ENCODE measurements around the gene AUH.

The AUH gene

GRCh38 chr9:91297306-91297705 is 64.4 kb downstream of the AUH start:
- DNase-seq (ENCODE audit: low read depth in 2 of 2): no peak

- DNase-seq (ENCODE audit: low read depth in 2 of 2): no peak
Measured at GRCh38 chr9:91296354-91296753, 65.4 kb downstream of the AUH start.

- DNase-seq (ENCODE audit: low read depth in 2 of 2): no peak
Measured at GRCh38 chr9:91295357-91295756, 66.4 kb downstream of the AUH start.

DNA sequence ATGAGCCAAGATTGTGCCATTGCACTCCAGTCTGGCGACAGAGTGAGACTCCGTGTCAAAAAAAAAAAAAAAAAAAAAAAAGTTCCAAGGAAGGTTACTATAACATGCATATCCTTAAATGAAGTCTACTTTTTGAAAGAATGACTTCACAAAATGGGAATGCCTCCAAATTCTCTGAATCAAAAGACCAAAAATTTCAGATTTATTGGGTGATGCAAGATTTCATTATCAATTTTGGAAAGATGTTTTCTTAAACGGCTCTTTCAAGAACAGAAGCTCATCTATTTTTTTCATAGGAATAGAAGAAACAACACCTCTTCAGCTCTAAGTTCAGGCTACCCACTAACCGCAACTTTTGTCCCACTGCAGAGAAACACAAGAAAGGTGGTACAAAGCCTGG is 69.9 kb downstream of the AUH start:
- DNase-seq (ENCODE audit: low read depth in 2 of 2): no peak

GRCh38 chr9:91289244-91289643 is 72.5 kb downstream of the AUH start:
- no peak for DNase-seq (ENCODE audit: low read depth in 2 of 2)

DNA sequence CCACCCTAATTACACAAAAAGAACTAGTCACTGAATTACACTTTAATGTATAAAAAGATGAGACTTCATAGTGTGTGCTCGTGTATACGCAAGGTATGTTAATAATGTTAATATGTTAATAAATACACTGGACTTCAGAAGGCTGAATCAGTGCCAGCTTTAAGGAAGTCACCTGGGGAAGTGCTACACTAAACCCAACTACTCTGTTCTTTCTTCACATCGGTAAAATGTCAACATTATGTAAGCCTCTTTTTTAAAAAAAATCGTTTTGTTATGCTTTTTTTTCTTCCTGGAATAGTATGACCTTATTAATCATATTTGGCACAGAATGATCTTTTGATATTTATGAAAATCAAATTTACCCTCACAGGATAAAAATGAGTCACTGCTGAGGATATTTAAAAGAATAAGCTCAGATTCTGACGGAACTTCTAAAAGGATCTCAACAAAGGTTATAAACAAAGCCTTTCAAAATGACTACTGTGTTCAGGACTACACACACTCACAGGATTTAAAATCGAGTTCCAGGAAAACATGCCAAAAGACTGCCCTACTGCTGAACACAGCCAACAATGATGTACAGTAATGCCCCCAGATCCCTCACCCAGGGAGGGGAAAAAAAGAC is 75.9 kb downstream of the AUH start:
- DNase-seq (ENCODE audit: low read depth in 2 of 2): no peak

GRCh38 chr9:91282292-91282691 is 79.4 kb downstream of the AUH start:
- no peak for DNase-seq (ENCODE audit: low read depth in 2 of 2)

DNA sequence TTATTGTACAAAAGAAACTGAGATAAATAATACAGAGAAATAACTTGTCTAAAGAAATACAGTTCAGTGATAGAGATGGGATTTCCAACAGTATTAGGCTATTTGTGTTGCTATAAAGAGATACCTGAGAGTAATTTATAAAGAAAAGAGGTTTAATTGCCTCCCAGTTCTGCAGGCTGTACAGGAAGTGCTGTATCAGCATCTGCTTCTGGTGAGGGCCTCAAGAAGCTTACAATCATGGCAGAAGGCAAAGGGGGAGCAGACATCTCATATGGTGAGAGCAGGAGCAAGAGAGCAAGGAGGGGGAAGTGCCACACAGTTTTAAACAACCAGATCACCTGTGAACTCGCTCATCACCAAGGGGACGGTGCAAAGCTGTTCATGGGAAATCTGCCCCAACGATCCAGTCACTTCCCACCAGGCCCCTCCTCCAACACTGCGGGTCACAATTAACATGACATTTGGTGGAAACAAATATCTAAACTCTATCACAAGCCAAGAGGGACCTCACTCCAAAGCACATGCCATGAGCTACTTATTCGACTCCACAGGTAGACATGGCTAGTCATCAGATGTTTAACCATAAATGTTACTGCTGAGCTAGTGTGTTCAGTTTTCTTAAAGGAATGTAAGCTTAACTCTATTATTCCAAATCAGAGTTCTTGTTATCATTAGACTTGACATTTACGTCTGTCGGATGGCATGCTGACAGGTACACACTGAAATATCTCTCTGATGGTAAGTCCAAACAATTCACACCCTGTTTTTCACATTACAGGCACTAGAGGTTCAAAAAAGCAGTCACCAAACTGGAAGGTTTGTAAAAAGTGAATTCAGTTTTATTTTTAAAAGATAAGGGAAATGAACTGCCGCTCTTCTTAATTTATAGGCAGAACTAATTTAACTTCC is 82.2 kb downstream of the AUH start:
- no peak for DNase-seq (ENCODE audit: low read depth in 2 of 2)

- no peak for DNase-seq (ENCODE audit: low read depth in 2 of 2)
Measured at GRCh38 chr9:91276513-91276912, 85.2 kb downstream of the AUH start.

GRCh38 chr9:91275655-91276054 is 86.1 kb downstream of the AUH start:
- DNase-seq (ENCODE audit: low read depth in 2 of 2): no peak

DNA sequence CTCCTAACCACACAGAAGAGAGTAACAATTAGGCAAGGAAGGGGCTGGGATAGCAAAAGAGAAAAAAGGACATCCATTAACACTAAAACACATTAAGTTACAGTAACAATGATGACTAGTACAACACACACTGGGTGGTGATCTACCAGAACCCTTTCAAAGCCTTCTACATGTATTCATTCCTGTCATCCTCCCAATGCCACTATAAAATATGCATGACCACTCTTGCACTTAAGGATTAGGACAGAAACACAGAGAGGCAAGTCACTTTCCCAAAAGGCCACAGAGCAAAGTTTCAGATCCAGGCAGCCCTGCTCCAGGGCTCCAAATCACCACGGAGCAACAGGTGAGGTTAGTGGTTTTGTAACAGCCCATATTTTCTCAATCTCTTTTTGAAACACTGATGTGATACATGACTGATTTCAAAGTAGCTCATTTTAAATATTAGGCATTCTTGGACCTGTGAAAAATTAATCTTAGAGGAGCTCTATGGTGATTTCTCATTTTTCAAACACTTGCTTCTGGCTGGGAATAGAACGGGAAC is 86.7 kb downstream of the AUH start:
- DNase-seq (ENCODE audit: low read depth in 2 of 2): no peak

DNA sequence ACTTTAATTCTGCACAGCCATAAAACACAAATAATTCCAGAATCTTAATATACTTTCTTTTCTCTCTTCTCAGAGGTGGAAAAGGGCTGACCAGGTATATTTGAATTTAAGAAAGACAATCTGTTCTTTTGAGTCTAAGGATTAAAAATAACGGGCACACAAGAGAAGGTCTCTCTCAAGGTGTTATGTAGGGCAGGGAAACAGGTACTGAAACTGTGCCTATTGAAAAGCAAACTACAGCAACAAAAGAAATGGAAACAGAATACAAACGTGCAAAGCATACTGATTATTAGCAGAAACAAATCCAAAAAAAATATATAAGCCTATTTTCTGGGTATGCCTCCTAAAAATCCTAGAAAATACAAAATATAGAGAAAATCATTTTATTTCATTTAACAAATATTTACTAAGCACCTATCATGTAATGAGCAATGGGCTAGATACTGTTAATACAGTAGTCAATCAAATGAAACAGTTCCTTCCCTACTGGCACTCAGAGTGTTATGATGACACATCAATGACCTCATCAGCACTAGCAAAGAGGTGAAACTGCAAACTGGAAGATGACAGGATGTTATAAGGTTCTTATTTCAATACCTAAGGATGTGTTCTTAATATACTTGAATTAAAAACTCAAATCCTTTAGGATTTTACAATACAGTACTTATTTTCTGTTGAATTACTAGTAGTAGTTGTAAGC is 87.7 kb downstream of the AUH start:
- no peak for DNase-seq (ENCODE audit: low read depth in 2 of 2)

GRCh38 chr9:91271156-91271555 is 90.6 kb downstream of the AUH start:
- DNase-seq (ENCODE audit: low read depth in 2 of 2): no peak

- no peak for DNase-seq (ENCODE audit: low read depth in 2 of 2)
Measured at GRCh38 chr9:91269907-91270491, 91.7 kb downstream of the AUH start.

DNA sequence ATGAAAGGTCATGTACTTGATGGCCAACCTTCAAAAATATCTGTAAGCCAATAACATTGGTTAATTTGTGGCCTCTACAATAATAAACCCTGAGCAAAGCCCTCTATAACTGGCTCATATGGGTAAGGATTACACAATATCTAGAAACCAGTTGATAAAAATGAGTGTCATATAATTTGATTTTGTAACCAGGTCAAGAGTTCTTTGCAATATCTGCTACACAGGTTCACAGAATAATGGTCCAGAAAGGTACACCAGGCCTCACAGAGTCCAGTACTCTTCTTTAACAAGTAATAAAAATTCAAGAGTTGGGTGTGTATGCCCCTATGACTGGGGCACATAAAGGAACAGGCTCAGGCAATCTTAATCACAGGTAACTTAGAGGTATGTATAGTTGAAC is 95.3 kb downstream of the AUH start:
- no peak for DNase-seq (ENCODE audit: low read depth in 2 of 2)

GRCh38 chr9:91265514-91265913 is 96.2 kb downstream of the AUH start:
- DNase-seq (ENCODE audit: low read depth in 2 of 2): no peak

DNA sequence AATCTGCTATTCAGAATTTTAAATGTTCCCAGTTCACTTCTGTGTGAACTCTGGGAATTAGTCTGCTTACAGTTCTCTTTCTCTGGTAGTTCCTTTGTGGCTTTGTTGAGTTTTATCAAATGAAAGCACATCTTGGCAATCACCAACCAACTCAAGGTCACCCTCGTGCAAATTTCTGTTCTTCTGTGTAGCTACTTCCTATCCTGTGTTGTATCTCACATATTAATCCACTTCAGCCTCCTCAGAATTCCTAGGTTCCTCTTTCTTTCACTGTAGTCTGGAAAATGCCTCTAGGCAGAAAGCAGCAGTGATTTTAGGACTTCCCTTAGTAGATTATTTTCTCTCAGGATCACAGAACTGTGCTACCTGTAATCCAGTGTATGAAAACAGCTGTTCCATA is 100.3 kb downstream of the AUH start:
- no peak for DNase-seq (ENCODE audit: low read depth in 2 of 2)

GRCh38 chr9:91259162-91259561 is 102.6 kb downstream of the AUH start:
- DNase-seq (ENCODE audit: low read depth in 2 of 2): no peak

- no peak for DNase-seq (ENCODE audit: low read depth in 2 of 2)
Measured at GRCh38 chr9:91258451-91258850, 103.3 kb downstream of the AUH start.

DNA sequence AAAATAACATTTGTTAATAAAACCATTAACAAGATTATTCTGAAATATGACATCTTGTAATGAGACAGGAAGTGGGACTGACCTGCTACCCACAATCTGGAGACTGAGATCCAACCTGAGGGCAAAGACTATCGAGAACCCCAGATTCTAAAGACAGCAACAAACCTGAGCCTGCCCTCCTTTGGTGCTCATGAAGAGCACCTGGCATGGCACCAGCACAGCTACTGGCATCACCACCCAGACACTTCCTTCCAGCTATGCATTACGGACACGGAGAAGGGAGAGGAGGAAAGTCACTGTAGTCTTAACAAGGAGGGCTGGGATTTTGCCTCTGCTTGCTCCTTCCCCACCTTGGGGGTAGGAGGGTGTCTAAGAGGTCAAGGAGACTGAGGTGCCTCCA is 105.5 kb downstream of the AUH start:
- no peak for DNase-seq (ENCODE audit: low read depth in 2 of 2)

DNA sequence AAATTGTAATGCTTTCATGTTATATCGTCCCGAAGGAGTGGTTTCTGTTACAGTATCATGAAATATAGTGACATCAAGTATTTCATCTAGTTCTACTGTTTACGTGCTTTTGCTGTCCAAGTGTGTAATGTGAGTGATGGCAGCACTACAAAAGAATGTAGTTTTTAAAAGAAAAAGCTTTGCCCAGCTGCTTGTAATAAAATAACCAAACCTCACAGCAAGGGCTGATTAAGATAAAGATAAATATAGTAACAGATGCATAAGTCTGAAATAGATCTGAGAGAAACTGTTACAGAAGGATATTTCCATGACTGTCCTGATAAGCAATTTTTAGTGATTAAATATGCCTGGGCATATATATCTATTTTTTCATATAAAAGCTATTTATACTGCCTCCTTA is 106.4 kb downstream of the AUH start:
- DNase-seq (ENCODE audit: low read depth in 2 of 2): no peak

DNA sequence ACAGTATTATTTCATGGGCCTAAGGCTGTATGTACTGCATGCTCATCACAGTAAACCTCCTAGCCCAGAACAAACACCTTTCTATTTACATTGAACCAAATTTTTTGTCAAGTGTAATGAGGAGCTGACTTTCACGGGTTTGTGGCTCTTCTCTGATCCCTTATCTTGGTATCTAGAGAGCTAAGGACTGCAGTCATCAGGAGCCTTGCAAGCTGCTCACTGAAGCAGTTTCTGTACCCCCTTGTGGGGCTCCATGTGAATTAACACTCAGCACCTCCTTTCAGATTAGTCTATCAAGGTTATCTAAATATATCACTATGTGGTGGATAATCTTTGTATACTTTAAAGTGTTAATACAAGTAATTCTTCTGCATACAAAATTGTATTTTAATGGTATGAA is 108.2 kb downstream of the AUH start:
- no peak for DNase-seq (ENCODE audit: low read depth in 2 of 2)

All from stimulated activated CD8-positive, alpha-beta memory T cell treated with anti-CD3 and anti-CD28 coated beads, Interleukin-7, amount 100 ng/mL, for 1 hour (primary cell).